Measurements from ENCODE around the gene GPR158. TPM values are rescaled to one million over a fixed set of nuclear protein-coding genes. Genes with fewer than 3 reads are reported as not detected.

GPR158 gene
- total RNA-seq, 1 experiment from 2014 or later: 13.7 TPM

- DNase-seq (ENCODE audit: low read depth): peak; percentile 5
These were observed 323.8 kb downstream of the GPR158 start for GRCh38 chr10:25498645-25499044.

DNA sequence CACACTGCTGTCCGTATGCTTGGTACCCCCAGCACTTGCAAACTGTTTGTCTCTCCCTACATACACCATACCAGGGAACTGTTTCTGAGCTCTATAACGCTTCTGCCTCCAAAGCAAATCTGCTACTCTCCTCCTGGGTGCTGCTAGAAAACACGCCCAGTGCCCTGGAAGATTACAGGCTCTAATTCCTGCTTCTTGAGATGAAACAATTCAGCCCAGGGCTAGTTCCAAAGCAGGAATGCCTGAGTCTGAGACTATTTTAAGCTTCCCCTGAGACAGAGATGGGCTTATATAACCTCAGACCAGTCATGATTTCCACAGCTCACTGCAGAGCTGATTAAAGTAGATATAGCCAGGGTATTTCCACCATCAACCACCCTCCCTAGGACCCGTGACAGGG lies 327.1 kb downstream of the GPR158 start:
- DNase-seq (ENCODE audit: low read depth): peak; percentile 13

GRCh38 chr10:25502453-25502852 lies 327.7 kb downstream of the GPR158 start:
- DNase-seq (ENCODE audit: low read depth): no peak

DNA sequence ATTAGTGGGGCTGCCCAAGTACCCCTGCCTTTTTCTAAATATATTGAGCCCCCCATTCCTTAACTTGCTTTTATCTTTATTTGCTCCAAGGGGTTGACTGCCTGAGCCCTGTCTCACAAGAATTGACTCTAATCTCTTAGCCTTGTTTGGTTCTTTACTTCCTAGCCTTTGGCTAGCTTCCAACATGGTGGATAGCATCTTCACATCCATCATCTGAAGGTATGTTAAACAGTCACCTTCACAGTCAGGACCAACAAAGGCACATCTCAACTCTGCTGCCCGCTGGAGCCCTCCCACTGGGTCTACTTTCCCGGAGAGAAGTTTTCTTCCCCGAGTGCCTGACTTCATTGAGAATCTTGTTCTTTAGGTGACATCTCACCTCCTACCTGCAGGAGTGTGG lies 329.5 kb downstream of the GPR158 start:
- no peak for DNase-seq (ENCODE audit: low read depth)

- no peak for DNase-seq (ENCODE audit: low read depth)
These were observed 330.0 kb downstream of the GPR158 start for GRCh38 chr10:25504838-25505237.

GRCh38 chr10:25505466-25505865 lies 330.7 kb downstream of the GPR158 start:
- DNase-seq (ENCODE audit: low read depth): no peak

GRCh38 chr10:25506821-25507335 lies 332.1 kb downstream of the GPR158 start:
- no peak for DNase-seq (ENCODE audit: low read depth)

DNA sequence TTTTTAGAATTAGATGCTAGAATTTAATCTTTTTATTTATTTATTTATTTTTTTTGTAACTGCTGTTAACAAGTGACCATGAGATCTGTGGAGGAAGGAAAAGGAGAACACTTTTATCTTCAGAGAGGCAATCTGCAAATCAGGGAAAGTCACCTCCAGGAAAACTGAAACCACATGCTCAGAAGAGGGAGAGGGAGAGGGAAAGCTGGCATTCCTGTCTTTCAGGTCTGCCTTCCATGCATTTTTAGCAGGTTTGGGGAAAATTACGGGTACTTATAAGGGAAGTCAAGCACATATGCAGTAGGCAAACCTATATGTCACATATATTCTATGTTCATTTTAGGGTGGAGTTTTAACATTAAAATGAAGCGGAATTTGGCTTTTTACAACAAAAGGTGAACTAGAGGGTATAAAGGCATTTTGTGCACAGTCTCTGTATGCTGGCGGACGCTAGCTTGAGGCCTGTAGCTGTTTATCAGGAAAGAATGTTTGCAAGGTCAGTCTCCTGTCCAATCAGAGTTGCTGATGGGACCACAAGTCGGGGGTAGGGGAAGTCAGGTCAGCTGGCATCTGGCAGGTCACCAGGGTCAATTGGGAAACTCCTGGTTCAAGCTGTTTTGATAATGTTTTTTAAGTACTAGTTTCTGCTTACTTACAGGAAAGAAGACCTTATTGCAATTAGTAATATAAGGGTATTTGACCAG lies 333.5 kb downstream of the GPR158 start:
- DNase-seq (ENCODE audit: low read depth): no peak

DNA sequence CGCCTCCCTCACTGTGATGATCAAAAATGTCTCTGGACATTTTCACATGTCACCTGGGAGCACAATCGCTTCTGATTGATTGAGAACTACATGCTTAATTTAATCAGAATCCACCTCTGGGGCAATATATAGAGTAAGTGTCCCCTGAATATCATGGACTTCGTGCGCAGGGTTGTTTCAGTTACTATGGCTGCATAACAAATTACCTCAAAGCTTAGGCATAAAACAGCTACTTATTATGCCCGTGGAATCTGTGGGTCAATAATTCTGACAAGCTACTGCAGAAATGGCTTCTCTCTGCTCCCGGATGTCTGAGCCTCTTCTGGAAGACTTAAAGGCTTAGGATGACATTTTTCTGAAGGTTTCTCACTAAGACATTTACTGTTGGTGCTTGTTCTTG lies 334.4 kb downstream of the GPR158 start:
- no peak for DNase-seq (ENCODE audit: low read depth)

DNA sequence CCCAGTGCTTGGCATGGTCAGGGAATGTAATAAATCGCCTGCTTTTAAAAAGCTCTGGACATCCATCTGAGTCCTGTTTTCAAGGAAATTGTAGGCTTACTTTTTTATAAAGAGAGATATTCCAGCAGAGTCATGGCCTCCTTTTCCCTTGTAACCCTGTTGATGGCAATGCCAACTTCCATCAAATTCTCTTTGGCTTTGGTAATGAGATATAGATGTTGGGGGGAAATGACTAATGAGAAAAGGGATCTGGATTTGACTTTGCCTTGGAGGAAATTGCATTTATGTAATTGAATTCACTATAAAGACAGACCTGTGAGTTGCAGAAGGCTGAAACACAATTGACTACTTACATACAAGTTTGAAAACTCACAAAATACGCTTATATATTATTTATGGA lies 347.5 kb downstream of the GPR158 start:
- no peak for DNase-seq (ENCODE audit: low read depth)

DNA sequence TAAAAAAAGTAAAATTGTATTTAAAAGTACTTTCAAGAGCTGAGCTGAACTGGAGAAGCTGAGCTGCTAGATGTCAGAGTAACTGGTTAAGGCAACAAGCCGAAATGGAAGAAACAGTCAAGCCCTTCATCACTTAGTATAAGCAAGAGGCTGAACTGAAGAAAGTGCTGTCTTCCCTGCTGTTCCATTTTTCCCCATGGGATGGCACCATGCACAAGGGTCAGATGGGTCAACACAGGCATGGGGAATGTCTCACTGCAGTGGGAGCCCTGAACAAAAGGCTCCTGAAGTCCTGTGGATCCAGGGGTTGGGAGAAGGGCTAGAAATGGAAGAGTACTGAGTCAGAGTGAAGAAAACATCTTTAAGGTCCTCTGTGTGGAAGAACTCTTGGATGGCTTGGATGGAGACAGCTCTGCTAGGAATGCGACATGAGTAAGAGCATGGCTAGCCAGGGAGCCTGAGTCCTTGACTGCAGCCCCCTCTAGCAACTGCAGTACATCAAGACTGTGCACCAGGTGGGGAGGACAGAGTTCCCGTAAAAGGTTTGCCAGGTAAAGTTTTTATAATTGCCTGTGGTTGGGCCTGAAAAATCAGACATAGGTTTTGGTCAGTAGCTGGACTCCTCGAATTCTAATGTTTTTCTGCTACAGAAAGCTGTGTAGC lies 348.3 kb downstream of the GPR158 start:
- DNase-seq (ENCODE audit: low read depth): peak; percentile 13

DNA sequence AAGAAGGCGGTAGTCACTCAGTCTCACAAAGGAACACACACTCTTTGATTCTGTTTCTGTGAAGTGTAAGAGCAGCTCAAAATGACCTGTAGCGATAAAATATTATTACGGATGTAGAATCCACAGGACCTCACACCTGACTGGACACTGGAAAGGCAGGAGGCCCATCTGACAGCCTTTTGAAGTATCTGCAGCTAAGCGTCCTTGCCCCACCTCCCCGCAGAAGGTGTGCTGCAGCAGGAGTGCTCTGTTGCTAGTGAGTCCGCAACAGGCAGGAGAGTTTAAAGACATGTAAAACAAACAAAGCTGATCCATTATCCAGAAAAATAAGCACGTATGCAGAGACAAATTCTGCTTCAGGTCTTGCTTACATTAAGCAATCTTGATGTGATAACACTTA lies 355.5 kb downstream of the GPR158 start:
- DNase-seq (ENCODE audit: low read depth): no peak

DNA sequence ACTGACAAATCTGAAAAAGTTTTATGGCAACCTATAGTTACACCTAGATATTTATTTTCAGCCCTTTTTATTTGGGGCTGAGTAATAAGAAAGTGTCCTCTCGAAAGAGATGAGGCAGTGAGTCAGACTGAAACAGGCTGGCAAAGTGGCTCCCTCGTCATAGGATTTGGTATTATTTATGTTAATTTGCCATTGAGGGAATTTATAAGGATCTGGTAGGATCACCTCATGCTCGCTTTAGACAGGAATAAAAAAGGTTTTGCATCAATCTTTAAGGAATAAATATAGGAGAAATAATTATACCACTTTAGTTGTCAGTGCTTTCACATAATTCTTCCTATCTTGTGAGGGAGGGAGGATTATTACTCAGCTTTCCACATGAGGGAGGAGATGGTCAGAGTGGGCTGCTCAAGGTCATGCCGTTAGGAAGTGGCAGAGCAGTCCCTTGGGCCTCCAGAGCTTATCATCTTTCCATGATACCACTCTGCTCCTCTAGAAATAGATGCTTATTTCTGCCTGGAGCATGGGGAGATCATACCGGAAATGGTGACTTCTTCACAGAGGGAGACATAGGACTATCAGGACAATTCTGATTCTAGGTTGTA lies 356.8 kb downstream of the GPR158 start:
- no peak for DNase-seq (ENCODE audit: low read depth)

- DNase-seq (ENCODE audit: low read depth): no peak
These were observed 357.4 kb downstream of the GPR158 start for GRCh38 chr10:25532213-25532612.

DNA sequence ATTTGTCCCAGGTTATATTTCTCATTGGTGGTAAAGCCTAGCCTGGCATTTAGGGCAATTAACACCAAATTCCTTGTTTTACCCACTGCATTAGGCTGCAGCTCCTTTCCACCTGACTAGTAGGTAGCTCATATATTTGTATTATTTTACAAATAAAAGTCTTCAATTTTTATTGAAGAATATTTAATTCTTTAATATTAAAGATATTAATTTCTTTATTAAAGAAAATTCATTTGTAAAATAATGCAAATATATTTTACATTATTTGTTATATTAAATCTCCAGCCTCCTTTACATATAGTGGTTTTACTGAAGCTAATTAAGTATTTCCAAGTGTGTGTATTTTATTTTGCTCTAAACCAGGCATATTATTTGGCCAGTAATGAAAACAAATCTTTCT lies 361.2 kb downstream of the GPR158 start:
- DNase-seq (ENCODE audit: low read depth): no peak

- DNase-seq (ENCODE audit: low read depth): peak; percentile 30
These were observed 372.6 kb downstream of the GPR158 start for GRCh38 chr10:25547382-25547781.

DNA sequence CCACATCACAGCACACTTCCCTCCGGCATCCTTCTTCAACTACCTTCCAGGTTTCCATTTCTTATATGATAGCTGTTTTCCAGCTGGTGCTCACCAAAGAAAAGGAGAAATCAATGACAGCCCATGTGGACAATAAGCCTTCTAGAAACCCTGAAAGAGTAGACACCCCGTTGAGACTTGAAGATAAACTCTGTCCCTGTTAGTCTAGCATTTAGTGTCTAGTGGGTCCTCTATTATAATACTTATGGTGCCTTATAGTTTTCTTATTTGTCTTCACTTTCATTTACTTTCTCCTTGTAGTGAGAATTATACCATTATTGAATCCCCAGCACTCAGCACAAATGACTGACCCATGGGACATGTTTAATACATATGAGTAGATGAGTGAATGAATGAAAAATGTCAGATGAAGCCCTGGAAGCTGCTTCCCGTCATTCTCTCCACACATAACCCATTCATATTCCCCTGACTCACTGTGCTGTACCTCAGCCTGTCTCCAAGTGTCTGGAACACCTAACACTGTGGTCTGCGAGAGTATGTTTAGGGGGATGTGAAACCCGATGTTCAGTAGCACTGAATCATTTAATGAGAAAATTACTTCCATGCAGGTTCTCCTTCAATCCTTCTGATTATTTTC lies 377.6 kb downstream of the GPR158 start:
- no peak for DNase-seq (ENCODE audit: low read depth)

GRCh38 chr10:25555865-25556264 lies 381.1 kb downstream of the GPR158 start:
- no peak for DNase-seq (ENCODE audit: low read depth)

DNA sequence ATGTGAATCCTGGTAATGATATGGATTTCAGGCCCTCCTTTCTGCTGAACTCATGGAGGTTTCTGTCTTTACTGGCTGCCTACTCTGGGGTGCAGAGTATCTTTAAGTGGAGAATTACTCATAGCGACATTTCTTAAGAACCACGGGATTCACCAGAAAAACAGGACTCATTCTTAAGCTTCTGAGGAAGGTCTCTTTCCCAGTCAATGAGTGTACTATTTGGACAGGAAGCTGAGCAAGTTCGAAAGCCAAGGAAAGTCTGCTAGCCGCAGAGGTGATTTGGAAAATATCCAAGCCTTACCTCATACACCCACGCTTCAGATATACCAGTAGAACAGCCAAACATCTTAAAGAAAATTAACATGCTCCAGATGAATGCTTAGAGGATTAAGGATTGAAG lies 381.7 kb downstream of the GPR158 start:
- peak; percentile 74 for DNase-seq (ENCODE audit: low read depth)

- no peak for DNase-seq (ENCODE audit: low read depth)
These were observed 382.3 kb downstream of the GPR158 start for GRCh38 chr10:25557136-25557535.

- peak; percentile 10 for DNase-seq (ENCODE audit: low read depth)
These were observed 387.0 kb downstream of the GPR158 start for GRCh38 chr10:25561758-25562157.

DNA sequence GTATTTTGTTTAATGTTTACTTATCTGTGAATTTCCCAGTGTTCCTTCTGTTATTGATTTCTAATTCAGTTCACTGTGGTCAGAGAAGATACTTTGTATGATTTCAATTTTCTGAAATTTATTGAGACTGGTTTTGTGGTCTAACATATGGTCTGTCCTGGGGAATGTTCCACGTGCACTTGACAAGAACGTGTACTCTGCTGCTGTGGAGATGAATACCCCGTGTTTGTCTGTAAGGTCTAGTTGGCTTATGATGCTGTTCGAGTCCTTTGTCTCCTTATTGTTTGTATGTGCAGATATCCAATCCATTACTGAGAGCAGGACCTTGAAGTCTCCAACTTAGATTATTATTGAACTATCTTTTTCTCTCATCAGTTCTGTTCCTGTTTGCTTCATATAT lies 387.7 kb downstream of the GPR158 start:
- DNase-seq (ENCODE audit: low read depth): no peak

DNA sequence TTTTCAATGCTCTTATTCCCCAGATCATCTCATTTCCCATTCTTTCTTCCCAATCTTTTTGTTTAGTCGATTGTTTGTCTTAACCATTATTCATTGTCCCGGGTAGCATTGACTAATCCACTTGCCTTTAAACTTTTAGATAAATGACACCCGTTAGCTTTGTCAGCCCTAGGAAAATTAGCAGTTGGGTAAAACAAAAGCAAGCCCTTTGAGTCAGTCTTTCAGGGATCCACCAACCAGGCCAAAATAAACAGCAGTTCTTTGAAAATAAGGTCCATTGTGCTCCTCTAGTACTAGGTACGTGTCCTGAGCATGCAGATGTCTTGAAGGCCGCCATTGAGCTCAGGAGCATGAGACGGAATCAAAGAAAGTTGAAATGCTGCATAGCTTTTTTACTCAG lies 389.6 kb downstream of the GPR158 start:
- no peak for DNase-seq (ENCODE audit: low read depth)

Data from RPMI7951 (cell line).